NCI-H1092 treated with DMSO at 0.1 percent for 48 hours (cell line): ENCODE data around the gene HGS.

Experiments
- DNase-seq: peaks from one replicate; lab custom pipeline; 2025; lab: John Stamatoyannopoulos, UW

The HGS gene

DNA sequence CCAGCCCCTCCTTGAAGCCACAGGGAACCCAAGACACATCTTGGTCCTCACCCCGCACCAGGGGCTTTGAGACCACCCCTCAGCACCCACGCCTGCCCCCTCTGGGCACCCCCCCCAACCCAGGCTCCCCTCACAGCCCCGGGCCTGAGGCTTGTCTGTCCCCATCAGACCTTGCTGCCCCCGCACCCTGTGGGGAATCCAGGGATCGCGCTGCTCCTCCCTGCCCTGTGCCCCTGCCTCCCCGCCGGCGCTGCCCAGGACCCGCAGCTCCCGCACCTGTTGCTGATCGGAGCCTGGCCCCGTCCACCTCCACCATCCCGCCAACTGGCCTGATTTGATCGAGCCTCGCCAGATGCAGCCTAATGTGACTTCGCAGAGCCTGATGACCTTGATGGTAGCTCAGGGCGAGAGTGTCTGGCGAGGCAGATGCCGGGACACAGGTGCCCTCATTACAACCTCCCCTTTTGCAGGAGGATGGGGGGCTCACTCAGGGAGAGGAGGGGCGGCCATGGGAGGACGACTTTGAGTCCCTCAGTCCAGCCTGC, 57.3 kb downstream of the HGS start:
- no peak for DNase-seq

DNA sequence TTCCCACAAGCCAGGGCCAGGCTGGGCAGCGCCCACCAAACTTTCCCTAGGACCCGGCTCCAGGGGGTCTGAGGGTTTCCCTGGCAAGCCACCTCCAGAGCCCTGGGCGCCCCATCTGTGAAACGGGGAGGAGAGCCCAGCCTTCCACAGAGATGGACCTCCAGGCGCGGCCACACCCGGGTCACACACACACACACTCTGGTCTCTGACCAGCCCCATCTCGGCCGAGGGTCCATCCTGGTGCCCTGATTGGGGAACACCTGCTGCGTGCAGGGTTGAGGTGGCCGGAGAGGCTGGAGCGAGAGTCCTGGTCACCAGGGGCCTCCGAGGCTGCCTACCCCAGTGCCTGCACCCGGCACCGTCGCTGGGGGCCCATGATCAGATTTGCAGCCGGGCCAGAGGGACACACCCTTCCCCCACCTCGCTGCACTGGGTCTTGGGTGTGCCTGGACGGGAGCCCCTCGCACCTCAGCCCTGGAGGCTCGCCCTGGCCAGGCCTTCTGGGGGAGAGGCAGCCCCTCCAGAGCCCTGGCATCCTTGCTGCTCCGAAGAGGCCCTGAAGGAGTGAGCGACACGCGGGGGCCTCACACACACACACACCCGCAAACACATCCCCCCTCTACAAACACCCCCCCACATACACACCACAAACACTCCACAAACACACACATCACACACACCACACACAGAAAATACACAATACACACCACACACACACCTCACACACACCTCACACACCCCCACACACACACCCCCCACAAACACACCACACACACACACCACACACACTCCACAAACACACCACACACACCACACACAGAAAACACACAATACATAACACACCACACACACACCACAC, 58.0 kb downstream of the HGS start:
- no peak for DNase-seq
